GM19452 (cell line): ENCODE data around the gene NSFL1C.

ENCODE experiments used
- ATAC-seq: cut with Tn5 transposase; IDR thresholded peaks from one replicate; pipeline ENCODE4 v1.9.1; 2021; ENCODE audit not compliant: unreplicated experiment

NSFL1C gene

GRCh38 chr20:1393507-1393882 lies 73.2 kb downstream of the NSFL1C start:
- no peak for ATAC-seq

DNA sequence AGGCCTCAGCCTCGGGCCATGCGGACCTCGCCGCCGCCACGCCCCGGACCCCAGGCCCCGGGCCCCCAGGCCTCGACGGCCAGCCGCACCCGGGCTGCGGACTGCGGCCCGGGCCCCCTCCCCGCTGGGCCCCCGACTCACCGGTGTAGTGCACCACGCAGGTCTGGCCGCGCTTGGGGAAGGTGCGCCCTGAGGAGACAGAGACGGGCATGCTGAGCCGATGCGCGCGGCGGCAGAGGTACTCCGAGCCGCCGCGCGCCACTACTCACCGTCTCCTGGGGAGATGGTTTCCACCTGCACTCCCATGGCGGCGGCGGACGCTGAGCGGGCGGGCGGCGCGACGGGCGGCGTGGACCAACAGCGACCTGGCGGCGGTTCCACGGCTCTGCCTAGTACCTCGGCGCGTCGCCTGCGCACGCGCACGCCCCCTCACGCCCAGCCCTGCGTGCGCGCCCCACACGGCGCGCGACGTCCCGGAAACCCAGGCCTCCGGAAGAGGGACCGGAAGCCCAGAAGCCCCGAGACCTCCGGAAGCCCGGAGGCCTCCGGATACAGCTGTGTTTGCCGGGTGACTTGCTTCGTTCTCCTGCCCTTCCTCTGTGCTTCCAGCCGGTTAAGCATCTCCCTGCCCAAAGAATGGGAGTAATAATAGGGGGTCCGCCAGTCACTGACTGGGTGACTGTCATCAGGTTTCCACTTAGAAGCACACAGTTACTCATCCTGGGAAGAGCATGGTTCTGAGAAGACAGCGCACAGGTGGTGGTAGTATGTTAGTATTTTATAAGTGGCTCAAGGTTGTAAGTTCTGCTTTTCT lies 73.7 kb downstream of the NSFL1C start, which contains the start of gene FKBP1A:
Gene FKBP1A, minus strand, starts transcription at position 362 of the 814 bp plus-strand sequence. Its CDS starts 56 bp downstream, at position 306.
- ATAC-seq: peak; percentile 90

GRCh38 chr20:1392443-1392692 lies 74.3 kb downstream of the NSFL1C start:
- peak; percentile 23 for ATAC-seq
